Measurements from ENCODE around the gene KIAA1958. TPM values are rescaled to one million over a fixed set of nuclear protein-coding genes. Genes with fewer than 3 reads are reported as not detected.

Gene KIAA1958
- total RNA-seq, 1 donor from 2014 or later, result 8.6 TPM

- no peak for DNase-seq
These were observed 44.2 kb downstream of the KIAA1958 start for GRCh38 chr9:112530751-112531205.

- no peak for DNase-seq
These were observed 45.1 kb downstream of the KIAA1958 start for GRCh38 chr9:112531666-112532282.

- no peak for DNase-seq
These were observed 45.8 kb downstream of the KIAA1958 start for GRCh38 chr9:112532427-112532826.

- no peak for DNase-seq
These were observed 47.0 kb downstream of the KIAA1958 start for GRCh38 chr9:112533660-112534059.

GRCh38 chr9:112535301-112535700 lies 48.7 kb downstream of the KIAA1958 start:
- DNase-seq, result no peak

- no peak for DNase-seq
These were observed 49.2 kb downstream of the KIAA1958 start for GRCh38 chr9:112535811-112536210.

- no peak for DNase-seq
These were observed 50.9 kb downstream of the KIAA1958 start for GRCh38 chr9:112537561-112537960.

GRCh38 chr9:112540800-112541199 lies 54.2 kb downstream of the KIAA1958 start:
- DNase-seq, result no peak

- DNase-seq, result no peak
These were observed 55.1 kb downstream of the KIAA1958 start for GRCh38 chr9:112541685-112542084.

- no peak for DNase-seq
These were observed 56.1 kb downstream of the KIAA1958 start for GRCh38 chr9:112542593-112543292.

GRCh38 chr9:112544477-112544876 lies 57.9 kb downstream of the KIAA1958 start:
- DNase-seq, result no peak

- no peak for DNase-seq
These were observed 58.6 kb downstream of the KIAA1958 start for GRCh38 chr9:112545237-112545636.

- no peak for DNase-seq
These were observed 59.8 kb downstream of the KIAA1958 start for GRCh38 chr9:112546149-112547012.

GRCh38 chr9:112548051-112548440 lies 61.4 kb downstream of the KIAA1958 start:
- DNase-seq, result no peak

- no peak for DNase-seq
These were observed 62.4 kb downstream of the KIAA1958 start for GRCh38 chr9:112548836-112549595.

GRCh38 chr9:112550531-112550930 lies 63.9 kb downstream of the KIAA1958 start:
- DNase-seq, result no peak

- no peak for DNase-seq
These were observed 65.0 kb downstream of the KIAA1958 start for GRCh38 chr9:112551641-112552040.

- DNase-seq, result no peak
These were observed 65.8 kb downstream of the KIAA1958 start for GRCh38 chr9:112552229-112553056.

GRCh38 chr9:112553256-112553826 lies 66.7 kb downstream of the KIAA1958 start:
- no peak for DNase-seq

GRCh38 chr9:112554516-112554915 lies 67.9 kb downstream of the KIAA1958 start:
- no peak for DNase-seq

GRCh38 chr9:112555101-112555643 lies 68.5 kb downstream of the KIAA1958 start:
- no peak for DNase-seq

Measured in occipital lobe (tissue), 2 donors.